Activated CD8-positive, alpha-beta T cell treated with anti-CD3 and anti-CD28 coated beads, Interleukin-2, amount 10 ng/mL, durations not matched to agents 7 days and 5 days (primary cell): ENCODE measurements around the gene RPL39L. TPM values are rescaled to one million over a fixed set of nuclear protein-coding genes. Genes with fewer than 3 reads are reported as not detected.
A peak's percentile ranks its signal among the peaks of the same experiment; 100 is the strongest.

Experiments used
- ATAC-seq: fragments of 150-1000 bp; cut with Tn5 transposase; one replicate; pipeline ENCODE4 v1.10.0; 2021; ENCODE audit warnings: moderate library complexity
- CTCF ChIA-PET: fragments of 350-600 bp; sonication (Branson Sonifier 250); formaldehyde crosslinking; loops from one replicate; lab custom pipeline; 2021; ENCODE audit warnings: antibody characterized with exemption; lab: Charles Lee
- POLR2A ChIA-PET: fragments of 350-600 bp; sonication (Branson Sonifier 250); formaldehyde crosslinking; loops from one replicate; lab custom pipeline; 2021; ENCODE audit warnings: antibody characterized with exemption; lab: Charles Lee
- DNase-seq: peaks from one replicate; pipeline ENCODE4 v3.0.0-alpha.2; 2020
- H3K27ac Mint-ChIP-seq: one replicate; pipeline ENCODE4 v1.8.0; 2021; ENCODE audit warnings: mild to moderate bottlenecking, mixed read lengths
- H3K27me3 Mint-ChIP-seq: one replicate; pipeline ENCODE4 v1.8.0; 2021; ENCODE audit warnings: low read depth, mixed read lengths
- H3K36me3 Mint-ChIP-seq: one replicate; pipeline ENCODE4 v1.8.0; 2021; ENCODE audit warnings: low read depth, mixed read lengths
- H3K4me1 Mint-ChIP-seq: one replicate; pipeline ENCODE4 v1.8.0; 2021; ENCODE audit warnings: low read depth, mixed read lengths
- H3K4me3 Mint-ChIP-seq: one replicate; pipeline ENCODE4 v1.8.0; 2021; ENCODE audit warnings: mild to moderate bottlenecking, mixed read lengths
- H3K9me3 Mint-ChIP-seq: one replicate; pipeline ENCODE4 v1.8.0; 2022; ENCODE audit warnings: mixed read lengths; ENCODE audit not compliant: insufficient read depth
- total RNA-seq, 2 experiments: library from RNA; stranded (reverse); gene quantifications; one replicate each; pipeline ENCODE4 v1.2.3, GENCODE V29; 2021

RPL39L gene
- total RNA-seq, 2 experiments from 2014 or later = 21.1 to 23.5 TPM

GRCh38 chr3:187077537-187077936 lies 61.8 kb downstream of the RPL39L start:
- Mint-ChIP-seq H3K9me3 (no peaks in the 10 kb centered on the region), H3K4me1 (no peaks in the 10 kb centered on the region), H3K36me3 (peaks cover 60% of the 10 kb centered on the region), H3K27me3 (no peaks in the 10 kb centered on the region), H3K27ac (no peak overlapping the region), H3K4me3 (no peak overlapping the region)
- DNase-seq = no peak
- ChIA-PET CTCF (interaction anchor here (1.2 kb wide), 1 partner anchor 461 kb away, joined by 4 read pairs; no protein-coding TSS in a partner anchor), POLR2A (no interaction called here)
- ATAC-seq = no peak

GRCh38 chr3:187077085-187077484 lies 62.2 kb downstream of the RPL39L start:
- CTCF ChIA-PET = no interaction called here
- no peak for DNase-seq
- no peaks in the 10 kb centered on the region for H3K9me3 Mint-ChIP-seq

GRCh38 chr3:187076297-187076696 lies 63.0 kb downstream of the RPL39L start:
- ChIA-PET CTCF (no interaction called here), POLR2A (no interaction called here)
- Mint-ChIP-seq H3K27ac (peak overlapping the region; percentile 49), H3K27me3 (no peaks in the 10 kb centered on the region), H3K4me1 (no peaks in the 10 kb centered on the region), H3K4me3 (no peak overlapping the region), H3K36me3 (peaks cover 67% of the 10 kb centered on the region), H3K9me3 (no peaks in the 10 kb centered on the region)
- no peak for DNase-seq
- ATAC-seq = no peak

More at GRCh38 chr3:187077085-187077484, 62.2 kb downstream of the RPL39L start:
- Mint-ChIP-seq H3K27me3 (no peaks in the 10 kb centered on the region), H3K27ac (peak overlapping the region; percentile 49), H3K36me3 (peaks cover 65% of the 10 kb centered on the region), H3K4me3 (no peak overlapping the region), H3K4me1 (no peaks in the 10 kb centered on the region)
- no peak for ATAC-seq
- POLR2A ChIA-PET = no interaction called here

- Mint-ChIP-seq H3K4me1 (peaks cover 2% of the 10 kb centered on the region), H3K36me3 (peaks cover 76% of the 10 kb centered on the region), H3K27me3 (no peaks in the 10 kb centered on the region), H3K4me3 (no peak overlapping the region), H3K9me3 (no peaks in the 10 kb centered on the region), H3K27ac (no peak overlapping the region)
- DNase-seq (no peak), ATAC-seq (no peak)
- POLR2A ChIA-PET = no interaction called here
- CTCF ChIA-PET = interaction anchor here (1.5 kb wide), 1 partner anchor 47 kb away, joined by 5 read pairs; no protein-coding TSS in a partner anchor
Measured at GRCh38 chr3:187074846-187075245, 64.5 kb downstream of the RPL39L start.

- CTCF ChIA-PET = interaction anchor here (0.7 to 1.5 kb wide), 2 partner anchors 46 to 91 kb away, joined by 3 to 5 read pairs; no protein-coding TSS in a partner anchor
- H3K36me3 Mint-ChIP-seq = peaks cover 79% of the 10 kb centered on the region
Measured at GRCh38 chr3:187073581-187074098, 65.7 kb downstream of the RPL39L start.

GRCh38 chr3:187072511-187072910 lies 66.8 kb downstream of the RPL39L start:
- ATAC-seq = no peak
- ChIA-PET POLR2A (interaction anchor here (1.0 kb wide), 1 partner anchor 67 kb away, joined by 3 read pairs; the partner anchor contains the start of gene RPL39L), CTCF (no interaction called here)
- H3K36me3 Mint-ChIP-seq = peaks cover 77% of the 10 kb centered on the region
- no peak for DNase-seq
- H3K4me1 Mint-ChIP-seq = peaks cover 2% of the 10 kb centered on the region
- H3K27ac Mint-ChIP-seq = peak overlapping the region; percentile 55
- no peaks in the 10 kb centered on the region for H3K27me3 Mint-ChIP-seq
- H3K9me3 Mint-ChIP-seq = no peaks in the 10 kb centered on the region
- H3K4me3 Mint-ChIP-seq = no peak overlapping the region

More at GRCh38 chr3:187073581-187074098, 65.7 kb downstream of the RPL39L start:
- no peaks in the 10 kb centered on the region for H3K27me3 Mint-ChIP-seq
- POLR2A ChIA-PET = no interaction called here
- H3K4me3 Mint-ChIP-seq = no peak overlapping the region
- no peak for DNase-seq
- H3K27ac Mint-ChIP-seq = no peak overlapping the region
- peaks cover 2% of the 10 kb centered on the region for H3K4me1 Mint-ChIP-seq
- H3K9me3 Mint-ChIP-seq = no peaks in the 10 kb centered on the region
- no peak for ATAC-seq

GRCh38 chr3:187072102-187072501 lies 67.2 kb downstream of the RPL39L start:
- POLR2A ChIA-PET = interaction anchor here (1.0 kb wide), 1 partner anchor 67 kb away, joined by 3 read pairs; the partner anchor contains the start of gene RPL39L
- CTCF ChIA-PET = no interaction called here

More at GRCh38 chr3:187072102-187072501, 67.2 kb downstream of the RPL39L start:
- peaks cover 4% of the 10 kb centered on the region for H3K4me1 Mint-ChIP-seq
- peaks cover 79% of the 10 kb centered on the region for H3K36me3 Mint-ChIP-seq
- DNase-seq (no peak), ATAC-seq (no peak)
- H3K9me3 Mint-ChIP-seq = no peaks in the 10 kb centered on the region
- H3K27me3 Mint-ChIP-seq = no peaks in the 10 kb centered on the region
- peak overlapping the region; percentile 55 for H3K27ac Mint-ChIP-seq
- H3K4me3 Mint-ChIP-seq = no peak overlapping the region

Other genes with a start within 250 kb of the RPL39L start
- gene ST6GAL1, start 209.0 kb downstream of the RPL39L start, total RNA-seq = 100 to 1,000 TPM in 1 of 2 experiments, 10 to 100 TPM in 1; 99.1 to 109 TPM
- not detected for gene RTP1, start 58.0 kb upstream of the RPL39L start, total RNA-seq
- not detected for gene MASP1, start 152.2 kb upstream of the RPL39L start, total RNA-seq
- 10 to 100 TPM; 12.9 to 14.8 TPM for gene RTP4, start 228.9 kb upstream of the RPL39L start, total RNA-seq